Esophagus muscularis mucosa (tissue), 3 donors: ENCODE results near the gene FRMD5.

Experiments
- POLR2A ChIP-seq: fragments of 450-650 bp; IDR thresholded peaks from one replicate; pipeline ENCODE4 v1.6.1; 2017; ENCODE audit warnings: antibody characterized with exemption, moderate library complexity, mild to moderate bottlenecking, low read depth
- TF ChIP-seq, protein P1 (sequence below), 3 experiments: fragments of 200-600 bp in 2 of 3; fragments of 450-650 bp in 1 of 3; sonication (generic) in 2 of 3; IDR thresholded peaks; one replicate each; pipeline ENCODE4 v1.5.1; 2017 to 2019; ENCODE audit warnings: antibody characterized with exemption in 3 of 3, mild to moderate bottlenecking in 2 of 3, moderate library complexity in 1 of 3

DNA sequence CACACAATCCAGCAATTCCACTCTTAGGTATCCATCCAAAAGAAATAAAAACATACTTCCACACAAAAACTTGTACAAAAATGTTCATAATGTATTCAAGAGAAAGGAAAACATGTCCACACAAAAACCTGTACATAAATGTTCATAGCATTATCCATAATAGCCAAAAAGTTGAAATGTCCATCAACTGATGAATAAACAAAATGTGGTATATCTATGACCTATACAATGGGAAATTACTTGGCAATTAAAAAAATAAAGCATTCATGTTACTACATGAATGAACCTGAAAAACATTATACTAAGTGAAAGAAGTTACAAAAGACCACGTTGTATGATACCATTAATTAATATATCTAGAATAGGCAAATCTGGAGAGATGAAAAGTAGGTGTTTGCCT, 17.9 kb downstream of the FRMD5 start:
- TF ChIP-seq, protein P1, sequence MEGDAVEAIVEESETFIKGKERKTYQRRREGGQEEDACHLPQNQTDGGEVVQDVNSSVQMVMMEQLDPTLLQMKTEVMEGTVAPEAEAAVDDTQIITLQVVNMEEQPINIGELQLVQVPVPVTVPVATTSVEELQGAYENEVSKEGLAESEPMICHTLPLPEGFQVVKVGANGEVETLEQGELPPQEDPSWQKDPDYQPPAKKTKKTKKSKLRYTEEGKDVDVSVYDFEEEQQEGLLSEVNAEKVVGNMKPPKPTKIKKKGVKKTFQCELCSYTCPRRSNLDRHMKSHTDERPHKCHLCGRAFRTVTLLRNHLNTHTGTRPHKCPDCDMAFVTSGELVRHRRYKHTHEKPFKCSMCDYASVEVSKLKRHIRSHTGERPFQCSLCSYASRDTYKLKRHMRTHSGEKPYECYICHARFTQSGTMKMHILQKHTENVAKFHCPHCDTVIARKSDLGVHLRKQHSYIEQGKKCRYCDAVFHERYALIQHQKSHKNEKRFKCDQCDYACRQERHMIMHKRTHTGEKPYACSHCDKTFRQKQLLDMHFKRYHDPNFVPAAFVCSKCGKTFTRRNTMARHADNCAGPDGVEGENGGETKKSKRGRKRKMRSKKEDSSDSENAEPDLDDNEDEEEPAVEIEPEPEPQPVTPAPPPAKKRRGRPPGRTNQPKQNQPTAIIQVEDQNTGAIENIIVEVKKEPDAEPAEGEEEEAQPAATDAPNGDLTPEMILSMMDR (IDR thresholded peaks at IDR 0.05): no peak
- TF ChIP-seq POLR2A: no peak
